PC-9 (cell line): ENCODE measurements around the gene MCUR1.

Experiments
- CTCF ChIP-seq: fragments of 200-600 bp; sonication (generic); conservative IDR thresholded peaks from 2 replicates; pipeline ENCODE4 v1.6.1; 2017; ENCODE audit warnings: mixed run types, antibody characterized with exemption, mild to moderate bottlenecking, moderate library complexity
- EZH2 ChIP-seq: fragments of 200-600 bp; sonication (generic); IDR thresholded peaks from 2 replicates; pipeline ENCODE4 v1.8.0; 2017; ENCODE audit warnings: antibody characterized with exemption, low read depth

DNA sequence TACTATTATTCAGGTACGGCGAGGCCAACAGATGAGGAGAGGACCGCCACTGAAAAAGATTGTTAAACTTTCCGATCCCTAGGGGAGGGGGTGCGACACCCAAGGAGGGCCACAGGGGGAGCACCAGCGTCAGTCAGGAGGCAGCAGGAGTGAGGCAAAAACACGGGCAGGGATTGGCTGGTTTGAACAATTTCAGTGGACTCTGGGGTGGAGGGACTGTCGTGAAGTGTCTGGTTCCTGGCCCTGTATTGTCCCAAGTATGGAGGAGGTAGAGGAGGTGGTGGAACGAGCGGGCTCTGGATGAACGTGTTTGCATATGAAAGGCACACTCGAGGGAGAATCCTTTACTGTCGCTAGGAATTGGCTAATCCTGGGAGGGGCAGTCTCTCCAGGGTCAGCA lies 32.5 kb upstream of the MCUR1 start:
- no peak for TF ChIP-seq CTCF
- TF ChIP-seq EZH2, result no peak
